Fibroblast of skin of scalp (primary cell): ENCODE measurements around the gene DERA.
"Not testable (repeated sequence)": the region's sequence is repeated elsewhere in the genome, so short reads cannot be mapped to it uniquely, and the experiment has no call there.

Source experiments
- DNase-seq: peaks from one replicate; pipeline ENCODE4 v3.0.0-alpha.2; 2013

Gene DERA

GRCh38 chr12:16013722-16014121 lies 102.6 kb downstream of the DERA start:
- DNase-seq = not testable (repeated sequence)

DNA sequence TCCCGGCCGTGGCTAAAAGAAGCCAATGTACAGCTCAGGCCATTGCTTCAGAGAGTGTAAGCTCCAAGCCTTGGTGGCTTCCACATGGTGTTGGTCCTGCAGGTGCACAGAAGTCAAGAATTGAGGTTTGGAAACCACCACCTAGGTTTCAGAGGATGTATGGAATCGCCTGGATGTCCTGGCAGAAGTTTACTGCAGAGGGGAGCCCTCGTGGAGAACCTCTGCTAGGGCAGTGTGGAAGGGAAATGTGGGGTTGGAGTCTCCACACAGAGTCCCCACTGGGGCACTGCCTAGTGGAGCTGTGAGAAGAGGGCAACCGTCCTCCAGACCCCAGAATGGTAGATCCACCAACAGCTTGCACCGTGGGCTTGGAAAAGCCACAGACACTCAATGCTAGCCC lies 103.3 kb downstream of the DERA start:
- not testable (repeated sequence) for DNase-seq

GRCh38 chr12:16016748-16017147 lies 105.6 kb downstream of the DERA start:
- DNase-seq = no peak

GRCh38 chr12:16018306-16018705 lies 107.2 kb downstream of the DERA start:
- no peak for DNase-seq

DNA sequence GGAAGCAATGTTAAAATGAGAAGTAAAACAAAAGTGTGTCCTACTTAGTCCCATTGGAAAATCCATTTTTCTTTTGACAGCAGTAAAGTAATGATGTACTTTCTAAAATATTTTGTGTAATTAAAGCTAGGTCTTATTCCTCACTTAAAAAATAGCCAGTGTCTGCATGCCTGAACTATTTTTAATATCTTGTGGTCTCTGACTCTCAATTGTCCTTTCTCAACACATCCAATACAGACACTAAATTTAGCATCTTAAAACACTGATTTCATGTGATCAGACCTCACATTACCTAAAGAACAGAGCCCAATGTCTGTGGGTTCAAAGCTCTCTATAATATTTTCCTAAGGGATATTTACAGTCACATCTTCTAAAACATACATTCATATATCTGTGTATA lies 108.0 kb downstream of the DERA start:
- peak; percentile 67 for DNase-seq

- no peak for DNase-seq
These were observed 108.9 kb downstream of the DERA start for GRCh38 chr12:16020031-16020430.

GRCh38 chr12:16021026-16021425 lies 109.9 kb downstream of the DERA start:
- no peak for DNase-seq

GRCh38 chr12:16021676-16022075 lies 110.5 kb downstream of the DERA start:
- no peak for DNase-seq

DNA sequence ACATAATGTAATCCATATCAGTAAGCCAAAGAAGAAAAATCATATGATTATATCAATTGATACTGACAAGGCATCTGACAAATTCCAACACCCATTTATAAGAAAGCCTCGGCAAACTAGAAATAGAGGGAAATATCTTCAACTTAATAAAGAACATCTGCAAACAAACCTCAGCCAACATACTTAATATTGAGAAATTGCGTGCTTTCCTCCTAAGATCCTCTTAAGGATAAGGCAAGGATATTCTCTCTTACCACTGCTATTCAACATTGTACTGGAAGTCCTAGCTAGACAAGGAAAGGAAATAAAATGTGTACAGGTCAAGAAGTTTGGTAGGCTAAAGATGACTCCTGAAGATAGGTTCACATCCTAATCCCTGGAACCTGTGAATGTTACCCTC lies 115.9 kb downstream of the DERA start:
- DNase-seq = peak; percentile 38

DNA sequence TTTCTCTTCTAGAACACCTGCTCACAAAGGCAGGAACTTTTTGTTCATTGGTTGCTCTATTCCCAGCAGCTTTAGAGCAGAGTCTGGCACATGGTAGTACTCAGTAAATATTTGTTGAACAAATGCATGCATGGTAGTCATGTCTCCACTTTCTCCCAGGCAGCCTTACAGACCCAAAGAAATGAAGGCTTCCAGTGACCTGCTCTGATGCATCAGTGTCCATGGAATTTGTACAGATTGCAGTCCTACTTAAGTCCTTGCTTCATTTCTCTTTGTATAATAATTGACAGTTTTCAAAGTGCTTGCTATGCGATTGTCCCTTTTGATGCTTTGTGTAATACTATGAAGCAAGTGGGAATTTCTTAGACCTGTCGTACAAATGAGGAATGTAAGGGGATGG lies 119.6 kb downstream of the DERA start:
- DNase-seq = no peak

DNA sequence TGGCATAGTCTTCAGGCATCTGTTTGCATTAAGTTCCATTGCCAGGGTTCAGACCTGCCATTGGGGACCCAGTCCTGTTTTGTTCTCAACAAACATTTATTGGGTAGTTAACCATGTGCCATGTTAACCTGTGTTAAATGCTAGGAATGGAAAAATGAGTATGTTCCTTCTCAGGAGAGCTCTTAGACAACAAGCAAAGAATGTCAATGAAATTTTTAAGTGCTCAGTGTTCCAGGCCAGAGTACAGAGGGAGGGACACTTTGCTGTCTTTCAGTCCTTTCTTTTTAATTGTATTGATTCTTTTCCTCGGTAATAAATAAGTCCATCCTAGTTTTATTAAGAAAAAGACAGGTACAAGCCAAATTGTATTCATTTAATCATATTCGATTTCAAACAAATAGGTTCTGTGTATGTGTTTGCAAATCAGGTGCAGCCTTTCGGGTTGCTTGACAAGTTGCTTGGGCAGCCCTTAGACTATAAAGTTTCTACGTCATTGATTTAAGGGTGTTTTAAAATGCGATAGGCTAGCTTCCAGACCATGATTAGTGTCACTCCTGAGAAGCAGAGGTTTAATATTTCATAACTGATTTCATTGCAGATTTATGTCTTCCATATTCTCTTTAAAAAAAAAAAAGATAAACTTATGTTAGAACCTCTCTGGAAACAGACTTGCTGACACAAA lies 123.1 kb downstream of the DERA start:
- DNase-seq = no peak

GRCh38 chr12:16036073-16036472 lies 124.9 kb downstream of the DERA start:
- no peak for DNase-seq

DNA sequence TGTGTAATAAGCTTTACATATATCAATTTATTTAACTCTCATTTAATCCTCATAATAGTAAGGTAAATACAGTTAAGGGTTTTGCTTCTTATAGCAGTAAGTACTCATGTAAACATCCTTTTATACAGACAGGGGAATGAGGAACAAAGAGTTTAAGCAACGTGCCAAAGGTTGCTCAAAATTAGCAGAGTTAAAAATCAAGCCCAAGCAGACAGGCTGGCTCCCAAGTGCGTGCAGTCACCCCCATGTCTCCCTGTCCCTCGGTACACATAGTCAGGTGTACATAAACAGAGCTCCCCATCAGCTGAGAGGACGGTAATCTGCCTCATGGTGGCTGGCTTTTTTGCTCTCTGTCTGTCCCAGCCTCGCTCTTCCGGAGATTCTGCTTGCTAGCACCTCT lies 126.4 kb downstream of the DERA start:
- DNase-seq = no peak

- no peak for DNase-seq
These were observed 132.3 kb downstream of the DERA start for GRCh38 chr12:16043480-16043879.

- DNase-seq = no peak
These were observed 135.1 kb downstream of the DERA start for GRCh38 chr12:16046266-16046665.

DNA sequence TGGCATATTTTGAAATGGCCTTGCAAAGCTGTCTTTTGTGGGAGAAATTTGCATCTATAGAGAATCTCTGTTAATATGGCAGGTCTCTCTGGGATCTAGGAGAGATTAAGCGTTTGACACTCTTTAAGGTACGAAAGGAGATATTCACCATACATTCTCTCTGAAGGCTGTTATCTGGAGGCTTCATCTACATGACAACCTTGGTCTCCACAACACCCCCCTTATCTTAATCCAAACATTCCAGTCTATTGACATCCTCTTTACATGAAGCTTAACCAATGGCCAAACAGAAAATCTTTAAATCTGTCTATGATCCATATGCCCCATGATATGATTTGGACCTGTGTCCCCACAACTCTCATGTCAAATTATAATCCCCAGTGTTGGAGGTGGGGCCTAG lies 137.4 kb downstream of the DERA start:
- DNase-seq = no peak

GRCh38 chr12:16056910-16057309 lies 145.8 kb downstream of the DERA start:
- DNase-seq = no peak

DNA sequence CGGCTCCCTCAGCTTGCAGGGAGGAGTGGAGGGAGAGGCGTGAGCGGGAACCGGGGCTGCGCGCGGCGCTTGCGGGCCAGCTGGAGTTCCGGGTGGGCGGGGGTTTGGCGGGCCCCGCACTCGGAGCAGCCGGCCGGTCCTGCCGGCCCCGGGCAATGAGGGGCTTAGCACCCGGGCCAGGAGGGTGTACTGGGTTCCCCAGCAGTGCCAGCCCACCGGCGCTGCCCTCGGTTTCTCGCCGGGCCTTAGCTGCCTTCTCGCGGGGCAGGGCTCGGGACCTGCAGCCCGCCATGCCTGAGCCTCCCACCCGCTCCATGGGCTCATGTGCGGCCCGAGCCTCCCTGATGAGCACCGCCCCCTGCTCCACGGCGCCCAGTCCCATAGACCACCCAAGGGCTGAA lies 146.2 kb downstream of the DERA start:
- DNase-seq = not testable (repeated sequence)

GRCh38 chr12:16062611-16063010 lies 151.5 kb downstream of the DERA start:
- no peak for DNase-seq

DNA sequence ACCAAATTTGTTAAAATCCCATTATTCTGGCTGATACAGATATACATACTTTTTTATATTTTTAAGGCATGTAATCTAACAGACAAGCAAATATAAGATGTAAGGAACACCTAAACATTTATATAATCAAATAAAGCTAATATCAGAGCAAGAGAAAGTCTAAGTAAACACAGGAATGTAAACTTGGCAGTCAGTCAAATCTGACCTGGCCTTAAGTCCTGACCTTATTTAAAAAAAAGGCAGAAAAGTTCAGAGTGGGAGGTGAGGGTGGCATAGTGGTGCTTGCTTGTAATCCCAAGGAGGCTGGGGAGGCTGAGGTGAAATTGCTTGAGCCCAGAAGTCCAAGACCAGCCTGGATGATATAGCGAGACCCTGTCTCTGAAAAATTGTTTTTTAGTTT lies 152.6 kb downstream of the DERA start:
- no peak for DNase-seq

DNA sequence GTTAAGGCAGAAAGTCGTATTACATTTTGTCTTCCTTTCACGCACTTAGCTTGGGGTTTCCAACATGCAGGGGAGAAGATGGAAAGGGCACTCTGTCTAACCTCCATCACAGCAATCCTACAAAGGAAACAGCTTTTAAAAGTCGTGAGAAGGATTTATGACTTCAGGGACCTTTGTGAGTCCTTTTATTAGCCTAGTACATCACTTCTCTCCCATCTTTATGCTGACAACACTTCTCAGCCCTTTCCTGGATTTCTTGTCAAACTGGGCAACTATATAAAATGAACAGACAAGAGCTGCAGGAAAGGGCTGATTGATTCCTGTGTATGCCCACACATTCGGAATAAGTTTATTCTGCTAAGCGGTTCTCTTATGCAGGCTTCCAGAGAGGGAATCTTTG lies 159.0 kb downstream of the DERA start:
- no peak for DNase-seq

- DNase-seq = no peak
These were observed 161.5 kb downstream of the DERA start for GRCh38 chr12:16072678-16073077.

- DNase-seq = no peak
These were observed 163.8 kb downstream of the DERA start for GRCh38 chr12:16074894-16075293.

- DNase-seq = no peak
These were observed 164.8 kb downstream of the DERA start for GRCh38 chr12:16075887-16076286.

DNA sequence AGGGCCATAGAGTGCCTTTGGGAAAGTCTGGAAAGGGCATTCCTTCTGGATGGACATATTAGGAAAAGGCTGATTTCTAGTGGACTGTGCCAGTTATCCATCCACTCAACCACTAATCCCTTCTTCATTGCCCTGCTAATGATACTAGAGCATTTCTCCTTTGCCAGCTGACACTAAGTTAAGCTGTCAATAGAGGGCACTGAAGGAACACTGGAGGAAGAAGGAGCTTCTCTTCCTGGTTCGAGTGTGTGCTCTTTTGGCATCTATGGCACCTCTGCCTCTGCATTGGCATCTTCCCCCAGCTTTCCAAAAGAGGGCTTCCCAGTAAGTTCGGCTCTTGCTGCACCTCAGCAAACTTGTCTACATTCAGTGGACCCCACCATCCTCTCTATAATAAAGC lies 165.4 kb downstream of the DERA start:
- DNase-seq = peak; percentile 29
